ENCODE data around the gene CHRM5. TPM values are rescaled to one million over a fixed set of nuclear protein-coding genes. Genes with fewer than 3 reads are reported as not detected.

CHRM5 gene
- total RNA-seq, 2 donors from 2014 or later = not detected

- no peak for TF ChIP-seq CTCF (conservative IDR thresholded peaks at IDR 0.05)
- peaks cover 19% of the 10 kb centered on the region for H3K9me3 Mint-ChIP-seq
- peaks cover 9% of the 10 kb centered on the region for H3K9me3 ChIP-seq (ENCODE audit: control insufficient read depth, low read length)
- H3K4me1 ChIP-seq (ENCODE audit: control insufficient read depth, insufficient read depth, low read length) = no peaks in the 10 kb centered on the region
- peaks cover 9% of the 10 kb centered on the region for H3K27me3 Mint-ChIP-seq (ENCODE audit: insufficient read depth)
- peaks cover 6% of the 10 kb centered on the region for H3K4me1 Mint-ChIP-seq
- H3K27ac Mint-ChIP-seq = no peak overlapping the region
- no peak overlapping the region for H3K9ac ChIP-seq (ENCODE audit: extremely low read depth, low read length, poor library complexity, severe bottlenecking)
- H3K36me3 ChIP-seq (ENCODE audit: control insufficient read depth, insufficient read depth, low read length) = no peaks in the 10 kb centered on the region
- H3K27me3 ChIP-seq (ENCODE audit: control insufficient read depth, insufficient read depth, low read length, poor library complexity, severe bottlenecking) = no peaks in the 10 kb centered on the region
- H3K4me3 Mint-ChIP-seq = no peak overlapping the region
- no peak overlapping the region for H3K4me3 ChIP-seq (ENCODE audit: low read length)
- no peaks in the 10 kb centered on the region for H3K36me3 Mint-ChIP-seq (ENCODE audit: low read depth)
- H3K27ac ChIP-seq (ENCODE audit: low read depth, low read length) = no peak overlapping the region
- DNase-seq = no peak
- WGBS, 2 experiments (ENCODE audit: insufficient coverage in 1 of 2, insufficient read length in 1 of 2) = 85 to 91% methylated on average over 3 of the region's 3 CpGs
These were observed 87.7 kb downstream of the CHRM5 start for GRCh38 chr15:34055868-34056595.

- Histone ChIP-seq H3K27ac (ENCODE audit: low read depth, low read length) (no peak overlapping the region), H3K4me3 (ENCODE audit: low read length) (no peak overlapping the region), H3K9ac (ENCODE audit: extremely low read depth, low read length, poor library complexity, severe bottlenecking) (no peak overlapping the region), H3K27me3 (ENCODE audit: control insufficient read depth, insufficient read depth, low read length, poor library complexity, severe bottlenecking) (no peaks in the 10 kb centered on the region), H3K4me1 (ENCODE audit: control insufficient read depth, insufficient read depth, low read length) (no peaks in the 10 kb centered on the region), H3K36me3 (ENCODE audit: control insufficient read depth, insufficient read depth, low read length) (no peaks in the 10 kb centered on the region), H3K9me3 (ENCODE audit: control insufficient read depth, low read length) (peaks cover under 1% of the 10 kb centered on the region)
- TF ChIP-seq CTCF (conservative IDR thresholded peaks at IDR 0.05) = no peak
- H3K9me3 Mint-ChIP-seq = peaks cover 10% of the 10 kb centered on the region
- H3K4me3 Mint-ChIP-seq = no peak overlapping the region
- WGBS, 2 experiments (ENCODE audit: insufficient coverage in 1 of 2, insufficient read length in 1 of 2) = 94 to 100% methylated on average over 1 to 5 of the region's 5 CpGs
- no peak for DNase-seq
- H3K36me3 Mint-ChIP-seq (ENCODE audit: low read depth) = no peaks in the 10 kb centered on the region
- H3K27me3 Mint-ChIP-seq (ENCODE audit: insufficient read depth) = peaks cover 7% of the 10 kb centered on the region
- no peak overlapping the region for H3K27ac Mint-ChIP-seq
- H3K4me1 Mint-ChIP-seq = peaks cover 6% of the 10 kb centered on the region
These were observed 88.6 kb downstream of the CHRM5 start for GRCh38 chr15:34056911-34057310.

GRCh38 chr15:34059476-34059875 lies 91.2 kb downstream of the CHRM5 start:
- no peak overlapping the region for H3K4me3 Mint-ChIP-seq

More at GRCh38 chr15:34059476-34059875, 91.2 kb downstream of the CHRM5 start:
- 76 to 82% methylated on average over 2 of the region's 2 CpGs for WGBS, 2 experiments (ENCODE audit: insufficient coverage in 1 of 2, insufficient read length in 1 of 2)
- Histone ChIP-seq H3K27ac (ENCODE audit: low read depth, low read length) (no peak overlapping the region), H3K9ac (ENCODE audit: extremely low read depth, low read length, poor library complexity, severe bottlenecking) (no peak overlapping the region), H3K4me1 (ENCODE audit: control insufficient read depth, insufficient read depth, low read length) (no peaks in the 10 kb centered on the region), H3K27me3 (ENCODE audit: control insufficient read depth, insufficient read depth, low read length, poor library complexity, severe bottlenecking) (no peaks in the 10 kb centered on the region), H3K9me3 (ENCODE audit: control insufficient read depth, low read length) (no peaks in the 10 kb centered on the region), H3K36me3 (ENCODE audit: control insufficient read depth, insufficient read depth, low read length) (no peaks in the 10 kb centered on the region), H3K4me3 (ENCODE audit: low read length) (no peak overlapping the region)
- no peak for DNase-seq
- Mint-ChIP-seq H3K36me3 (ENCODE audit: low read depth) (no peaks in the 10 kb centered on the region), H3K4me1 (peaks cover 6% of the 10 kb centered on the region), H3K27ac (no peak overlapping the region), H3K9me3 (no peaks in the 10 kb centered on the region), H3K27me3 (ENCODE audit: insufficient read depth) (no peaks in the 10 kb centered on the region)
- TF ChIP-seq CTCF (conservative IDR thresholded peaks at IDR 0.05) = no peak

All from endodermal cell (in vitro differentiated cells).